GM21717 (cell line): Measurements from ENCODE around the gene TMEM54.
"Not testable (repeated sequence)": the region's sequence is repeated elsewhere in the genome, so short reads cannot be mapped to it uniquely, and the experiment has no call there.

ENCODE experiments used
- ATAC-seq: cut with Tn5 transposase; IDR thresholded peaks from one replicate; pipeline ENCODE4 v1.9.1; 2021; ENCODE audit warnings: mild to moderate bottlenecking, moderate library complexity; ENCODE audit not compliant: unreplicated experiment

Gene TMEM54

GRCh38 chr1:32919811-32920733 is 18.9 kb upstream of the TMEM54 start:
- no peak for ATAC-seq

GRCh38 chr1:32918179-32918578 is 17.0 kb upstream of the TMEM54 start:
- ATAC-seq = no peak

DNA sequence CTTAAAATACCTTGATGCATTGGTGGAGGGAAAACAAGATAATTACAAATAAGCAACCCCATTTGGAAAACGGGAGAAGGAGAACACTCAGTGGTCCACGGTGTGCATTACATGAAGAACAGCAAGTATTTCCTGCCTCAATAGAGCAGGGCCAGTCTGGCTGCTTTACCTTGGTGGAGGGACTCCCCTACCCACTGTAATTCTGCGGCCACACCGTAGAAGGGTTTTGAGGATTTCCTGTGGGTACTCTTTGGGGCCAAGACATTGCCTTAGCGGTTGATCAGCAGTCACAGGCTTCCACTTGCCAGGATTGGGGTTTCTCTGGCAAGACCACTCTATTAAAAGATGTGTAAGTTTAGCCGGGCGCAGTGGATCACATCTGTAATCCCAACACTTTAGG is 16.3 kb upstream of the TMEM54 start:
- ATAC-seq = no peak

- no peak for ATAC-seq
Measured at GRCh38 chr1:32915766-32916706, 14.8 kb upstream of the TMEM54 start.

GRCh38 chr1:32910319-32910718 is 9.1 kb upstream of the TMEM54 start:
- no peak for ATAC-seq

- no peak for ATAC-seq
Measured at GRCh38 chr1:32907435-32907834, 6.2 kb upstream of the TMEM54 start.

GRCh38 chr1:32906654-32907053 is 5.5 kb upstream of the TMEM54 start:
- ATAC-seq = no peak

GRCh38 chr1:32905588-32905987 is 4.4 kb upstream of the TMEM54 start:
- ATAC-seq = not testable (repeated sequence)

GRCh38 chr1:32904797-32905196 is 3.6 kb upstream of the TMEM54 start:
- ATAC-seq = no peak

GRCh38 chr1:32903991-32904785 is 3.0 kb upstream of the TMEM54 start:
- ATAC-seq = no peak

DNA sequence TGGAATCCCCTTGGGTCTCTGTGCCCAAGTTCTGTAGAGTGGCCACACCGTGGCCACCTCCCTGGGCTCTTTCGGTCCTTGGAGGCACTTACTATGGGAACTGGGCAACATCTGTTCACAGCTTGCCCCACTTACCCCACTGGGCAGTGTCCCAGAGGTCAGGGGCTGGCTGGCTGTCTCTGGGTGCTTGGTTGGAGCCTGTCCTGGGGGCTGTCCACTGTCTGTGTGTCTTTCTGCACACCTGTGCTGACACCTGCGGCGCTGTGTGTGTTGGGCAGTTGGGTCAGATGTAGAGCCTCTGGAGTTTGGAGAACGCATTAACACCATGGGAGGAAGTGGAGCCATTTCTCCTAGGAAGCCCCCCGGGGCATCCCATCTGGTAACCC is 1.3 kb upstream of the TMEM54 start:
- ATAC-seq = no peak

GRCh38 chr1:32901823-32902534 is 790 bp upstream of the TMEM54 start:
- no peak for ATAC-seq

GRCh38 chr1:32900371-32900955 is 726 bp downstream of the TMEM54 start:
- ATAC-seq = no peak

DNA sequence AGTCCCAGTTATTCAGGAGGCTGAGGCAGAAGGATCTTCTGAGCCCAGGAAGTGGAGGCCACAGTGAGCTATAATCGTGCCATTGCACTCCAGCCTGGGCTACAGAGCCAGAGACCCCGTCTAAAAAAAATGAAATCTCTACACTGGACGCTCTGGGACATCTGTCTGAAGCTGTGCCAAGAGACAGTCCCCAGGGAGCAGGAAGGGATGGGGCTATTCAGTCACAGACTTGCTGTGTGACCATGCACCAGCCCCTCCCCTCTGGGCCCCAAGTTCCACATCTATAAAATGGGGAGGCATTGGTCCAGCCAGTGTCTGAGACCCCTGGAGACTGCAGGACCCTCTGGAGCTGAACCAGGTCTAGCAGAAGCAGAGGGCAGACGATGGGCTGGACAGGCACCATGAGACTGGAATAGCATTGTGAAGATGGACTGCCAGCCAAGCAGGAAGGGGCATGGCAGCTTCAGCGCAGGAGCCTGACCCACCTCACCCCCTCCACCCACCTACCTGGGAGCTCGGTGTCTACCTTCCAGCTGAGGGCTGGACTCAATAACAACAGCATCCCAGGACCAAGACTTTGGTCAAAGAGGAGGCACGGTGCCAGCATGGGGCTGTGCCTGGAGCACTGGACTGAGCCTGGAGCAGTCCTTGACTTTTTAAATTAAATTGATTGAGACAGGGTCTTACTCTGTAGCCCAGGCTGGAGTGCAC is 1.4 kb downstream of the TMEM54 start:
- no peak for ATAC-seq

DNA sequence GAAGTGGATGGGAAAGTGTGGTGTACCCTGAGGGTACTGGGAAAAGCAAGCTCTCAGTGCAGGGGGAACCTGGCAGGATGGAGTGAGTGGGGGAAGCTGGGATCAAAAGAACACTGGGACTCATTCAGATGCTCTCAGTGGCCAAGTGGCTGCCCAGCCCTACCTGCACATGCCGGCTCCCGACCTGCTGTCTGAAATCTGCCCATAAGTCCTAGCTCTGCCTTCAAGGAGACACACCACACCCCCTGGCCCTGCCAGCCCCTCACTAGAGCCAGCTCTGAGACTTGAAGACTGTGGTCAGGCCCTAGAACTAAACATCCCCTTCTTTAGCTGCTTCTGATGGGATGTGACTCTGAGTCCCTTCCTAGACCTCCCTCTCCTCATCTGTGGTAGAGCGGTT is 2.2 kb downstream of the TMEM54 start:
- ATAC-seq = no peak

GRCh38 chr1:32898056-32898455 is 3.1 kb downstream of the TMEM54 start:
- no peak for ATAC-seq

DNA sequence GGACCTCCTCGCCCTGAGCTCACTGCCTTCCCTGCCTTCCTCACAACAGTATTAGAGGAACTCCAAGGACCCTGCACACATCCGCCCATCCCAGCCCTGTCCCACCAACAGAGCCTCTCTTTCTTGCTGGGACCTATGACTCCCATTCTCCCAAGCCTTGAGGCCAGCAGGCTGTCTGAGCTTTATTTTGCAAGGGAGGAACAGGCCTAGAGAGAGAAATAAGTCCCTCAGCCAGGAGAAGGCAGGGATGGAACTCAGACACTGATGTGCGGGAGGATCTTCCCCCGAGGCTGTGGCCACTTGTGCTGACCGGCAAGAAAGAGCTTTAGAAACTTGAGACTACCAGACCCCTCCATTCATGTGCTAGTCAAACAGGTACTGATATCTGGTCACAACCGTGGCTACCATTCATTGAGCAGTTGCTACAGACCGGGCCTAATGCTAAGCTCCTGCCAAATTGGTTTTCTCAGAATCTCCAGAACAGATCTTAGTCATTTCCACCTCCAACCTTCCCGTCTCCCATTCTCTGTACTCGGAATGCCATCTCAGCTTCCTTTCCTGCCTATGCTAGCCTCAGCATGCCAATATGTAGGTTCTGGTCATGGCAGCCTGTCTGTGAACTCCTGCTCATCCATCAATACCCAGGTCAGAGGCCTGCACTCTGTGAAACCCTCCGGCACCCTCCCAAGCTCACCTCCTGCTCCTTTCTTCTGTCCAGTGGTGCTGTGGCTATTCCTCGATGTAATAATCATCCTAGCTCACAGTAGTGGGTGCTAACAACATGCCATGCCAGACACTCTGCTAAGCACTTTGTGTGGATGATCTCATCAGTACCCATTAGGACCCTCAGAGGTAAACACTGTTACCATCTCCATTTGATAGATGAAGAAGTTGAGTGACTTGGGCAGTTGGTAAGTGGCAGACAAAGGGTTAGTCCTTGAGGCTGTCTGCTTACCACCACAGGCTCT is 3.8 kb downstream of the TMEM54 start:
- ATAC-seq = no peak

DNA sequence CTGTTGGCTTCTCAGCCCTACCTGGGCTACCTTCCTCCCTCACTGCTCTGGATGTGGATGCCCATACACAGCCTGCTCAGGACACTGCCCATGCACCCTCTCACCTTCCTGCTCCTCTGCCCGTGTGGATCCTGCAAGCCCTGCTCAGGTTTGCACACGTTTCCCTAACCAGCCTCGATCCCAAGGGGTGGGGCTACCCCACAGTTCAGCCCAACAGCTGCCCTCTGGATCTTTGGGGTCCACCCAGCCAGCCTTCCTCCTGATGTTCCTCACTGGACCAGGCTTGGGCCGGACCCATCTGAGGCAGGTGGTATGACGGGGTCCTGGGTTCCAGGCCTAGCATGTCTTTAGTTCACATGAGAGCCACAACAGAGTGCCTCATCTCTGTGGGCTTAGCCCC is 4.7 kb downstream of the TMEM54 start:
- ATAC-seq = no peak
